GM18517 (cell line): Measurements from ENCODE around the gene IPO5.
"Not testable (repeated sequence)": the region's sequence is repeated elsewhere in the genome, so short reads cannot be mapped to it uniquely, and the experiment has no call there.

ENCODE experiments used
- ATAC-seq: cut with Tn5 transposase; IDR thresholded peaks from one replicate; pipeline ENCODE4 v1.9.1; 2021; ENCODE audit warnings: mild to moderate bottlenecking, moderate library complexity; ENCODE audit not compliant: unreplicated experiment

The IPO5 gene

GRCh38 chr13:97948041-97948440, 5.4 kb upstream of the IPO5 start:
- no peak for ATAC-seq

- not testable (repeated sequence) for ATAC-seq
These were observed 4.2 kb upstream of the IPO5 start for GRCh38 chr13:97949316-97949715.

GRCh38 chr13:97951376-97951775, 2.1 kb upstream of the IPO5 start:
- no peak for ATAC-seq

GRCh38 chr13:97952831-97953230, 644 bp upstream of the IPO5 start:
- ATAC-seq = not testable (repeated sequence)

- ATAC-seq = no peak
These were observed 7.9 kb downstream of the IPO5 start for GRCh38 chr13:97961340-97961739.

GRCh38 chr13:97962887-97963286, 9.4 kb downstream of the IPO5 start:
- ATAC-seq = no peak

GRCh38 chr13:97967226-97967625, 13.8 kb downstream of the IPO5 start:
- ATAC-seq = no peak

- no peak for ATAC-seq
These were observed 14.5 kb downstream of the IPO5 start for GRCh38 chr13:97967948-97968347.

- ATAC-seq = no peak
These were observed 18.0 kb downstream of the IPO5 start for GRCh38 chr13:97971519-97971918.

- ATAC-seq = no peak
These were observed 21.3 kb downstream of the IPO5 start for GRCh38 chr13:97974773-97975172.

- ATAC-seq = peak; percentile 2
These were observed 21.9 kb downstream of the IPO5 start for GRCh38 chr13:97975280-97975847.

- ATAC-seq = peak; percentile 70
These were observed 22.6 kb downstream of the IPO5 start for GRCh38 chr13:97975848-97976609.

- peak; percentile 57 for ATAC-seq
These were observed 23.4 kb downstream of the IPO5 start for GRCh38 chr13:97976610-97977521.

GRCh38 chr13:97977982-97978381, 24.5 kb downstream of the IPO5 start:
- no peak for ATAC-seq

- no peak for ATAC-seq
These were observed 25.2 kb downstream of the IPO5 start for GRCh38 chr13:97978651-97979050.

GRCh38 chr13:97979051-97979450, 25.6 kb downstream of the IPO5 start:
- no peak for ATAC-seq

- ATAC-seq = no peak
These were observed 26.1 kb downstream of the IPO5 start for GRCh38 chr13:97979556-97979955.

GRCh38 chr13:97982286-97982685, 28.8 kb downstream of the IPO5 start:
- ATAC-seq = no peak

- peak; percentile 78 for ATAC-seq
These were observed 33.4 kb downstream of the IPO5 start for GRCh38 chr13:97986835-97987234.

GRCh38 chr13:97999653-98000052, 46.2 kb downstream of the IPO5 start:
- no peak for ATAC-seq

GRCh38 chr13:98004107-98004506, 50.6 kb downstream of the IPO5 start:
- no peak for ATAC-seq

GRCh38 chr13:98004997-98005396, 51.5 kb downstream of the IPO5 start:
- not testable (repeated sequence) for ATAC-seq
